HepG2 (cell line): Measurements from ENCODE around the gene FAT1. TPM values are rescaled to one million over a fixed set of nuclear protein-coding genes. Genes with fewer than 3 reads are reported as not detected.
A peak's percentile ranks its signal among the peaks of the same experiment; 100 is the strongest.

Experiments used
- AHDC1 ChIP-seq: sonication (generic); formaldehyde crosslinking; IDR thresholded peaks from 2 replicates; pipeline ENCODE4 v1.5.1; 2020; ENCODE audit warnings: mild to moderate bottlenecking, missing genetic modification reagents, borderline replicate concordance
- AHR ChIP-seq: IDR thresholded peaks from 2 replicates; pipeline ENCODE4 v1.6.1; 2018; ENCODE audit warnings: missing genetic modification reagents, missing compliant biosample characterization
- CREB1 ChIP-seq, 2 experiments: fragments of 450-650 bp in 1 of 2; IDR thresholded peaks; 2 replicates each; pipeline ENCODE4 v1.6.1; 2016 to 2017; ENCODE audit warnings: control low read depth in 1 of 2, mild to moderate bottlenecking in 1 of 2, missing compliant biosample characterization in 1 of 2, missing genetic modification characterization in 1 of 2
- CREM ChIP-seq, 2 experiments: sonication (generic) in 1 of 2; formaldehyde crosslinking in 1 of 2; IDR thresholded peaks; 2 replicates each; pipeline versions ENCODE4 v1.4.0 to v1.6.1; 2016 to 2020; ENCODE audit warnings: antibody characterized with exemption in 1 of 2, mild to moderate bottlenecking in 1 of 2, missing genetic modification reagents in 1 of 2
- FOXA3 ChIP-seq: IDR thresholded peaks from 2 replicates; pipeline ENCODE4 v1.6.1; 2016; ENCODE audit warnings: missing genetic modification reagents, missing compliant biosample characterization
- GATAD2A ChIP-seq: IDR thresholded peaks from 2 replicates; pipeline ENCODE4 v1.6.1; 2016
- MEIS1 ChIP-seq: sonication (generic); formaldehyde crosslinking; IDR thresholded peaks from 2 replicates; pipeline ENCODE4 v1.9.0; 2021; ENCODE audit warnings: mild to moderate bottlenecking, missing genetic modification reagents, moderate library complexity, borderline replicate concordance
- NFIC ChIP-seq: IDR thresholded peaks from 2 replicates; pipeline ENCODE4 v1.6.1; 2012; ENCODE audit warnings: mild to moderate bottlenecking, low read length, inconsistent platforms
- RARA ChIP-seq: IDR thresholded peaks from 2 replicates; pipeline ENCODE4 v1.6.1; 2016; ENCODE audit warnings: missing genetic modification reagents, missing compliant biosample characterization
- RXRA ChIP-seq: sonication (generic); formaldehyde crosslinking; IDR thresholded peaks from 2 replicates; pipeline ENCODE4 v1.5.1; 2020; ENCODE audit warnings: missing genetic modification reagents
- RXRB ChIP-seq: IDR thresholded peaks from 2 replicates; pipeline ENCODE4 v1.6.1; 2016; ENCODE audit warnings: borderline replicate concordance, missing genetic modification reagents, missing compliant biosample characterization
- SOX13 ChIP-seq, 3 experiments: fragments of 450-650 bp in 1 of 3; sonication (generic) in 1 of 3; formaldehyde crosslinking in 1 of 3; IDR thresholded peaks in 2 of 3; conservative IDR thresholded peaks in 1 of 3; 2 replicates each; pipeline versions ENCODE4 v1.5.0 to v1.6.1; 2016 to 2020; ENCODE audit warnings: antibody characterized with exemption in 1 of 3, mild to moderate bottlenecking in 1 of 3, missing compliant biosample characterization in 1 of 3, missing genetic modification reagents in 1 of 3, moderate library complexity in 1 of 3
- TCF7 ChIP-seq: sonication (generic); IDR thresholded peaks from 2 replicates; pipeline ENCODE4 v1.6.1; 2016; ENCODE audit warnings: antibody characterized with exemption, low read depth
- ZNF337 ChIP-seq: sonication (generic); formaldehyde crosslinking; IDR thresholded peaks from 2 replicates; pipeline ENCODE4 v1.5.1; 2020; ENCODE audit warnings: missing genetic modification reagents, low read depth, mild to moderate bottlenecking, borderline replicate concordance
- polyA plus RNA-seq, 8 experiments: library from polyadenylated mRNA; depleted of rRNA in 3 of 8; stranded (reverse) in 7 of 8; unstranded in 1 of 8; fragments of >200 nt; fragmentation: Illumina TruSeq in 4 of 8; extraction: Trizol in 4 of 8; gene quantifications; 2 replicates each; pipeline versions ENCODE4 v1.2.1 to v1.2.3, GENCODE V29; 2011 to 2016; ENCODE audit warnings: low read depth in 4 of 8, missing spikeins in 1 of 8, mixed read lengths in 1 of 8; ENCODE audit not compliant: insufficient read depth in 1 of 8
- total RNA-seq, 5 experiments: library from RNA; depleted of rRNA; stranded (reverse); fragments of >200 nt; fragmentation: Illumina TruSeq; extraction: Trizol; gene quantifications; 2 replicates each; pipeline ENCODE4 v1.2.3, GENCODE V29; 2016; ENCODE audit warnings: low read depth in 1 of 5
- TF ChIP-seq, protein P1 (sequence below): sonication (generic); formaldehyde crosslinking; IDR thresholded peaks from 2 replicates; pipeline ENCODE4 v1.4.0; 2020; ENCODE audit warnings: missing genetic modification reagents
- TF ChIP-seq, protein P2 (sequence below): sonication (generic); formaldehyde crosslinking; IDR thresholded peaks from 2 replicates; pipeline ENCODE4 v1.5.0; 2020; ENCODE audit warnings: mild to moderate bottlenecking, missing genetic modification reagents, borderline replicate concordance

FAT1 gene
- total and polyA plus RNA-seq, 2 of the 13 experiments (the other 11 are each of a cell fraction or from before 2014, with no cell fraction given) = 185 to 216 TPM

GRCh38 chr4:186710521-186711119, 13.0 kb downstream of the FAT1 start (continued):
- TF ChIP-seq AHR (CRISPR knock-in tag) = no peak
- TF ChIP-seq GATAD2A (CRISPR knock-in tag) = peak; percentile 41; the same call in 1 of the 2 replicates
- TF ChIP-seq AHDC1 = peak; percentile 49; the same call in 1 of the 2 replicates
- 0 out of 2 replicates have a peak, but pooled peaks have one; percentile 48 for TF ChIP-seq TCF7
- 0 out of 2 replicates have a peak, but pooled peaks have one; percentile 16 for TF ChIP-seq FOXA3 (CRISPR knock-in tag)
- TF ChIP-seq ZNF337 = no peak
- no peak for TF ChIP-seq SOX13 (IDR thresholded peaks at IDR 0.05)
- peak in 1 of 2 experiments; percentile 66; a peak in 2 of 4 replicates for TF ChIP-seq SOX13 (CRISPR knock-in tag; conservative IDR thresholded peaks at IDR 0.05 in 1 of 2, IDR thresholded peaks at IDR 0.05 in 1 of 2)
- TF ChIP-seq, protein P1, sequence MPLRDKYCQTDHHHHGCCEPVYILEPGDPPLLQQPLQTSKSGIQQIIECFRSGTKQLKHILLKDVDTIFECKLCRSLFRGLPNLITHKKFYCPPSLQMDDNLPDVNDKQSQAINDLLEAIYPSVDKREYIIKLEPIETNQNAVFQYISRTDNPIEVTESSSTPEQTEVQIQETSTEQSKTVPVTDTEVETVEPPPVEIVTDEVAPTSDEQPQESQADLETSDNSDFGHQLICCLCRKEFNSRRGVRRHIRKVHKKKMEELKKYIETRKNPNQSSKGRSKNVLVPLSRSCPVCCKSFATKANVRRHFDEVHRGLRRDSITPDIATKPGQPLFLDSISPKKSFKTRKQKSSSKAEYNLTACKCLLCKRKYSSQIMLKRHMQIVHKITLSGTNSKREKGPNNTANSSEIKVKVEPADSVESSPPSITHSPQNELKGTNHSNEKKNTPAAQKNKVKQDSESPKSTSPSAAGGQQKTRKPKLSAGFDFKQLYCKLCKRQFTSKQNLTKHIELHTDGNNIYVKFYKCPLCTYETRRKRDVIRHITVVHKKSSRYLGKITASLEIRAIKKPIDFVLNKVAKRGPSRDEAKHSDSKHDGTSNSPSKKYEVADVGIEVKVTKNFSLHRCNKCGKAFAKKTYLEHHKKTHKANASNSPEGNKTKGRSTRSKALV (CRISPR knock-in tag) = no peak
- 0 out of 2 replicates have a peak, but pooled peaks have one; percentile 27 for TF ChIP-seq MEIS1 (CRISPR knock-in tag)
- TF ChIP-seq CREM (IDR thresholded peaks at IDR 0.05) = peak; percentile 48; the same call in 1 of the 2 replicates
- no peak for TF ChIP-seq CREM (CRISPR knock-in tag; IDR thresholded peaks at IDR 0.05)
- 0 out of 2 replicates have a peak, but pooled peaks have one; percentile 27 for TF ChIP-seq NFIC
- TF ChIP-seq CREB1 (IDR thresholded peaks at IDR 0.05) = no peak
- TF ChIP-seq CREB1 (CRISPR knock-in tag; IDR thresholded peaks at IDR 0.05) = peak; percentile 31
- TF ChIP-seq, protein P2, sequence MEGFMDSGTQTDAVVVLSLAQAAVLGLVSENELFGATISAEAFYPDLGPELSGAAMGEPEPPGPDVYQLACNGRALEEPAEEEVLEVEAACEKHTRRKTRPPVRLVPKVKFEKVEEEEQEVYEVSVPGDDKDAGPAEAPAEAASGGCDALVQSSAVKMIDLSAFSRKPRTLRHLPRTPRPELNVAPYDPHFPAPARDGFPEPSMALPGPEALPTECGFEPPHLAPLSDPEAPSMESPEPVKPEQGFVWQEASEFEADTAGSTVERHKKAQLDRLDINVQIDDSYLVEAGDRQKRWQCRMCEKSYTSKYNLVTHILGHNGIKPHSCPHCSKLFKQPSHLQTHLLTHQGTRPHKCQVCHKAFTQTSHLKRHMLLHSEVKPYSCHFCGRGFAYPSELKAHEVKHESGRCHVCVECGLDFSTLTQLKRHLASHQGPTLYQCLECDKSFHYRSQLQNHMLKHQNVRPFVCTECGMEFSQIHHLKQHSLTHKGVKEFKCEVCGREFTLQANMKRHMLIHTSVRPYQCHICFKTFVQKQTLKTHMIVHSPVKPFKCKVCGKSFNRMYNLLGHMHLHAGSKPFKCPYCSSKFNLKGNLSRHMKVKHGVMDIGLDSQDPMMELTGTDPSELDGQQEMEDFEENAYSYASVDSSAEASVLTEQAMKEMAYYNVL (CRISPR knock-in tag) = peak; percentile 51; the same call in 1 of the 2 replicates
- peak; percentile 19; the same call in 1 of the 2 replicates for TF ChIP-seq RXRB (CRISPR knock-in tag)
- TF ChIP-seq RXRA = peak; percentile 20; the same call in 1 of the 2 replicates
- TF ChIP-seq RARA (CRISPR knock-in tag) = peak; percentile 31; the same call in 1 of the 2 replicates
